ENCODE data around the gene CCDC102B.

GRCh38 chr18:68784071-68784470, 13.8 kb upstream of the CCDC102B start:
- TF ChIP-seq POLR2A (IDR thresholded peaks at IDR 0.05): no peak
- TF ChIP-seq CTCF (IDR thresholded peaks at IDR 0.05): no peak

All from testis (tissue), 2 donors.